Fibroblast of mammary gland (primary cell): ENCODE results near the gene PGLYRP4.

Experiments
- DNase-seq: peaks from one replicate; pipeline ENCODE4 v3.0.0-alpha.2; 2010; ENCODE audit warnings: low read depth
- H3K4me3 ChIP-seq: 2 replicates; pipeline ENCODE4 v1.5.1; 2011; ENCODE audit warnings: low read depth, mild to moderate bottlenecking, low read length, moderate library complexity; ENCODE audit not compliant: control insufficient read depth
- CTCF ChIP-seq: conservative IDR thresholded peaks from 2 replicates; pipeline ENCODE4 v1.5.1; 2011; ENCODE audit warnings: low read depth, low read length, inconsistent platforms; ENCODE audit not compliant: control insufficient read depth, insufficient read depth

PGLYRP4 gene

DNA sequence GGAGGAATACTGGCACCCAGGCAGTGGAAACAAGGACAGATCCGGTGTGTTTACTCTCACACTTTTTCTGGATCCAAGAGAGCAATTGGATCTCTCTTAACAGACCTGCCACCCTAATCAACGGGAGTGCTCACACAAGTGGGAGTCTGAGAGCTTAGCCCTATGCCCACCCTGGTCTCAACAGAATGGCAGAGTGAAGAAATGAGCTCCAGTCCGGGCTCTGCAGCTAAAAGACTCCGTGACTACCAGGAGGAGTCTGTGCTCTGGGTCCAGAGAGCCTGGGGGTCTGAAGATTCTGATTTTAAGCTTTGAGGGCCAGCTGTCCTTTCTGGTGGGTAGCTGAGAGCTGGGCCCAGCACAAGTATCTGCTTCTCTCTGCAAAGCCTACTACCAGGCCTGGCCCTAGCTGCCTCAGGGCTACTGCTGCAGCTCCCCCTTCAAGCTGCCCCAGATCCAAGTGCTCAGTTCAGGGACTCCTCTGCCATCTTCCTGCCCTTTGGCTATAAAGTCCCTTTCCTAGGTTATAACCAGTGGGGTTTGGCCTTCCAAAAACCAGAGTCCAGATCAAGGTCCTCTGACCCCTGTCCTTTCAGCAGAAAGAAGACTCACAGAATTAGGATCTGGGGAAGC lies 13.0 kb upstream of the PGLYRP4 start:
- TF ChIP-seq CTCF = no peak
- no peak for DNase-seq
- no peak overlapping the region for H3K4me3 ChIP-seq

DNA sequence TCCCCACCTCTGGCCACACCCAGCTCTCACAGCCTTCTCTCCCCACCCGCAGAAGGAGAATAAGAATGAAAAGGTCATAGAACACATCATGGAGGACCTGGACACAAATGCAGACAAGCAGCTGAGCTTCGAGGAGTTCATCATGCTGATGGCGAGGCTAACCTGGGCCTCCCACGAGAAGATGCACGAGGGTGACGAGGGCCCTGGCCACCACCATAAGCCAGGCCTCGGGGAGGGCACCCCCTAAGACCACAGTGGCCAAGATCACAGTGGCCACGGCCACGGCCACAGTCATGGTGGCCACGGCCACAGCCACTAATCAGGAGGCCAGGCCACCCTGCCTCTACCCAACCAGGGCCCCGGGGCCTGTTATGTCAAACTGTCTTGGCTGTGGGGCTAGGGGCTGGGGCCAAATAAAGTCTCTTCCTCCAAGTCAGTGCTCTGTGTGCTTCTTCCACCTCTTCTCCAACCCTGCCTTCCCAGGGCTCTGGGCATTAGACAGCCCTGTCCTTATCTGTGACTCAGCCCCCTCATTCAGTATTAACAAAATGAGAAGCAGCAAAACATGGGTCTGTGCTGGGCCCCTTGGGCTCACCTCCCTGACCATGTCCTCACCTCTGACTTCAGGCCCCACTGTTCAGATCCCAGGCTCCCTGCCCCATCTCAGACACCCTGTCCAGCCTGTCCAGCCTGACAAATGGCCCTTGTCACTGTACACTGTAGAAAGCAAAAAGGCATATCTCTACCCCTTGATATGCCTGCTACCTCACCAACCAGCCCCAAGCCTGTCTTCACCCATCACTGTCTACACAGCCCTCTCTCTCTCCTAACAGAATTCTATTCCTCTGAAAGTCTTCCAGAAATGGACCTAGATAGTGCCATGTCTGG lies 12.2 kb upstream of the PGLYRP4 start:
- no peak overlapping the region for H3K4me3 ChIP-seq
- TF ChIP-seq CTCF = no peak
- DNase-seq = no peak

- no peak overlapping the region for H3K4me3 ChIP-seq
- DNase-seq = no peak
- no peak for TF ChIP-seq CTCF
These were observed 11.5 kb upstream of the PGLYRP4 start for GRCh38 chr1:153360190-153360589.

GRCh38 chr1:153359241-153359640 lies 10.6 kb upstream of the PGLYRP4 start:
- DNase-seq = no peak
- H3K4me3 ChIP-seq = no peak overlapping the region

GRCh38 chr1:153358691-153358975 lies 10.0 kb upstream of the PGLYRP4 start:
- no peak for DNase-seq
- H3K4me3 ChIP-seq = no peak overlapping the region
- no peak for TF ChIP-seq CTCF

More at GRCh38 chr1:153359241-153359640, 10.6 kb upstream of the PGLYRP4 start:
- no peak for TF ChIP-seq CTCF

DNA sequence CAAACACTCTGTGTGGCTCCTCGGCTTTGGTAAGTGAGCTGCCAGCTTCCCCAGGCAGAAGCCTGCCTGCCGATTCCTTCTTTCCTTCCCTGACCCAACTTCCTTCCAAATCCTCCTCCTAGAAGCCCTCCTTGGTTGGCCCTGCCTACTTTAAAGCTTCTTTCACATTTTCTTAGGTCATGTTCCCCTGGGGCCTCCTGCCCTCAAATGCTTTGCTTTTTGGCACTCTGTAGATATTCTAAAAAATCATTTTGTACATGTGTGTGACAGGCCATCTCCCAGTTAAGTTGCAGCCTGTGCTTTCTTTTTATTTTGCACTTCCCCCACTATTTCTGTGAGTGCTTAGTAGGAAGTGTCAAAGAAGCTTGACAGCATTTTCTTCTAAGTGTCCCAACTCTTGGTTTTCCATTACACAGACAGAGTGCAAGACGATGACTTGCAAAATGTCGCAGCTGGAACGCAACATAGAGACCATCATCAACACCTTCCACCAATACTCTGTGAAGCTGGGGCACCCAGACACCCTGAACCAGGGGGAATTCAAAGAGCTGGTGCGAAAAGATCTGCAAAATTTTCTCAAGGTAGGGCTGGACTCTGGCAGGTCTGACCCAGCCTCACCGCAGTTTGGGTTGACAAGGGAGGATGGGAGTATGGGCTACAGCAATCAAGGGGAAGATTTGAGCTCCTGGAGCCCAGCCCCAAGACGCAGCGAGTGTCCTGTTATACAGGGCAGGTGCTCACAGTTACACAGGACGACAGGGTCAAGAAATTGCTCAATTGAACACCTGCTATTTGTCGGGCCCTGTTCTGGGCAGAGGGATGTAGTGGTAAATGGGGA lies 9.4 kb upstream of the PGLYRP4 start, which contains the start of gene S100A9:
TSS of gene S100A9 (plus strand) at position 2 of the 838 bp plus-strand sequence. CDS start at position 432, 430 bp downstream.
- TF ChIP-seq CTCF = no peak
- no peak for DNase-seq
- H3K4me3 ChIP-seq = no peak within 1 kb of the TSS
